Liver (tissue), 9 donors: ENCODE measurements around the gene IFT80. TPM values are rescaled to one million over a fixed set of nuclear protein-coding genes. Genes with fewer than 3 reads are reported as not detected.

ENCODE experiments used
- DNase-seq: peaks from one replicate; pipeline ENCODE4 v3.0.0-alpha.2; 2017; ENCODE audit warnings: low spot score
- H3K27ac ChIP-seq, 2 donors: one replicate each; pipeline ENCODE4 v1.7.0; 2013; ENCODE audit warnings: inconsistent platforms in 2 of 2, low read length in 2 of 2, control low read depth in 1 of 2, low read depth in 1 of 2, mild to moderate bottlenecking in 1 of 2
- H3K27me3 ChIP-seq, 4 donors: one replicate each; pipeline versions ENCODE4 v1.6.1 to v1.7.0; 2013; ENCODE audit warnings: low read length in 3 of 4, inconsistent platforms in 1 of 4, mild to moderate bottlenecking in 1 of 4, moderate library complexity in 1 of 4; ENCODE audit not compliant: control insufficient read depth in 4 of 4, insufficient read depth in 4 of 4
- H3K36me3 ChIP-seq, 4 donors: one replicate each; pipeline versions ENCODE4 v1.6.1 to v1.7.0; 2013; ENCODE audit warnings: low read length in 3 of 4, mild to moderate bottlenecking in 3 of 4, low read depth in 1 of 4, moderate library complexity in 1 of 4; ENCODE audit not compliant: control insufficient read depth in 4 of 4, insufficient read depth in 3 of 4
- H3K4me1 ChIP-seq, 4 donors: one replicate each; pipeline versions ENCODE4 v1.6.1 to v1.7.0; 2013; ENCODE audit warnings: low read length in 3 of 4, mild to moderate bottlenecking in 3 of 4, moderate library complexity in 1 of 4; ENCODE audit not compliant: control insufficient read depth in 4 of 4, insufficient read depth in 4 of 4
- H3K4me3 ChIP-seq, 3 donors: one replicate each; pipeline versions ENCODE4 v1.6.1 to v1.7.0; 2013; ENCODE audit warnings: low read length in 3 of 3, control low read depth in 1 of 3, low read depth in 1 of 3, mild to moderate bottlenecking in 1 of 3
- H3K9ac ChIP-seq, 2 donors: one replicate each; pipeline ENCODE4 v1.7.0; 2013; ENCODE audit warnings: low read length in 2 of 2, mild to moderate bottlenecking in 2 of 2, moderate library complexity in 2 of 2, control low read depth in 1 of 2, low read depth in 1 of 2
- H3K9me3 ChIP-seq, 4 donors: one replicate each; pipeline versions ENCODE4 v1.6.1 to v1.7.0; 2013; ENCODE audit warnings: low read length in 3 of 4; ENCODE audit not compliant: control insufficient read depth in 4 of 4
- ATF3 ChIP-seq: IDR thresholded peaks from 2 replicates; pipeline ENCODE4 v1.6.1; 2016; ENCODE audit warnings: antibody characterized with exemption
- CTCF ChIP-seq: fragments of 150-350 bp; IDR thresholded peaks from 2 replicates; pipeline ENCODE4 v1.5.1; 2017; ENCODE audit warnings: improper control_type of control experiment, low read depth, low read length; ENCODE audit not compliant: missing input control
- EGR1 ChIP-seq, 2 donors: IDR thresholded peaks; 2 replicates each; pipeline ENCODE4 v1.6.1; 2016 to 2018; ENCODE audit warnings: antibody characterized with exemption in 2 of 2, low read depth in 2 of 2
- FOXA1 ChIP-seq: IDR thresholded peaks from 2 replicates; pipeline ENCODE4 v1.6.1; 2016; ENCODE audit warnings: antibody characterized with exemption
- FOXA2 ChIP-seq: IDR thresholded peaks from 2 replicates; pipeline ENCODE4 v1.6.1; 2016; ENCODE audit warnings: antibody characterized with exemption
- GABPA ChIP-seq, 2 donors: IDR thresholded peaks in 1 of 2; conservative IDR thresholded peaks in 1 of 2; 2 replicates each; pipeline ENCODE4 v1.6.1; 2016; ENCODE audit warnings: antibody characterized with exemption in 2 of 2, mild to moderate bottlenecking in 1 of 2, moderate library complexity in 1 of 2
- HNF4A ChIP-seq, 2 donors: conservative IDR thresholded peaks; 2 replicates each; pipeline ENCODE4 v1.6.1; 2016; ENCODE audit warnings: antibody characterized with exemption in 2 of 2, mild to moderate bottlenecking in 2 of 2
- HNF4G ChIP-seq: IDR thresholded peaks from 2 replicates; pipeline ENCODE4 v1.6.1; 2016; ENCODE audit warnings: antibody characterized with exemption
- JUND ChIP-seq, 2 donors: IDR thresholded peaks; 2 replicates each; pipeline ENCODE4 v1.6.1; 2016; ENCODE audit warnings: antibody characterized with exemption in 2 of 2
- MAX ChIP-seq: IDR thresholded peaks from 2 replicates; pipeline ENCODE4 v1.6.1; 2016; ENCODE audit warnings: antibody characterized with exemption
- NR2F2 ChIP-seq: IDR thresholded peaks from 2 replicates; pipeline ENCODE4 v1.6.1; 2016; ENCODE audit warnings: antibody characterized with exemption
- RAD21 ChIP-seq, 2 donors: IDR thresholded peaks; 2 replicates each; pipeline ENCODE4 v1.6.1; 2016; ENCODE audit warnings: antibody characterized with exemption in 2 of 2, mild to moderate bottlenecking in 2 of 2
- REST ChIP-seq: IDR thresholded peaks from 2 replicates; pipeline ENCODE4 v1.6.1; 2016; ENCODE audit warnings: antibody characterized with exemption, mild to moderate bottlenecking
- RXRA ChIP-seq, 2 donors: IDR thresholded peaks; 2 replicates each; pipeline ENCODE4 v1.6.1; 2017 to 2018; ENCODE audit warnings: antibody characterized with exemption in 2 of 2, mild to moderate bottlenecking in 1 of 2
- SP1 ChIP-seq: IDR thresholded peaks from 2 replicates; pipeline ENCODE4 v1.6.1; 2018; ENCODE audit warnings: antibody characterized with exemption, mild to moderate bottlenecking
- TAF1 ChIP-seq: conservative IDR thresholded peaks from 2 replicates; pipeline ENCODE4 v1.6.1; 2016; ENCODE audit warnings: antibody characterized with exemption, mild to moderate bottlenecking
- YY1 ChIP-seq: IDR thresholded peaks from 2 replicates; pipeline ENCODE4 v1.6.1; 2016; ENCODE audit warnings: antibody characterized with exemption, mild to moderate bottlenecking
- ZBTB33 ChIP-seq: IDR thresholded peaks from 2 replicates; pipeline ENCODE4 v1.6.1; 2016; ENCODE audit warnings: antibody characterized with exemption
- WGBS: extraction: QIAGEN DNeasy Blood & Tissue Kit; methylation state at CpG from one replicate; pipeline ENCODE4 v1.1.7; 2013; 5-methylcytosine and 5-hydroxymethylcytosine counted together
- polyA plus RNA-seq, 2 donors: library from polyadenylated mRNA; stranded (reverse) in 1 of 2; unstranded in 1 of 2; fragments of 200-250 nt in 1 of 2; fragments of >200 nt in 1 of 2; fragmentation: Nextera tagmentation in 1 of 2; extraction: Ambion mirVana in 1 of 2; gene quantifications; one replicate each; pipeline versions ENCODE4 v1.2.1 to v1.2.3, GENCODE V29; 2013 to 2015
- total RNA-seq, 2 donors: library from RNA; depleted of rRNA; stranded (reverse); fragments of >200 nt; gene quantifications; one replicate each; pipeline ENCODE4 v1.2.3, GENCODE V29; 2014
- donor health status: healthy.
- donor health status: healthy.
- donor health status: healthy.
- donor health status: healthy.
- donor health status: healthy.

IFT80 gene
- total and polyA plus RNA-seq, 4 donors, result 3.5 to 15.7 (median 8.3) TPM

GRCh38 chr3:160370987-160371857 lies 27.8 kb downstream of the IFT80 start:
- WGBS, result 97% methylated on average over 6 of the region's 6 CpGs
- Histone ChIP-seq H3K4me1 (peaks cover 0 to 4% (median 1%) of the 10 kb centered on the region in 4 donors), H3K27me3 (no peaks in the 10 kb centered on the region), H3K36me3 (no peaks in the 10 kb centered on the region), H3K9ac (no peak overlapping the region), H3K27ac (no peak overlapping the region), H3K4me3 (no peak overlapping the region), H3K9me3 (no peaks in the 10 kb centered on the region)
- no peak for TF ChIP-seq TAF1
- no peak for TF ChIP-seq FOXA2
- no peak for TF ChIP-seq SP1
- no peak for TF ChIP-seq HNF4G
- TF ChIP-seq JUND (IDR thresholded peaks at IDR 0.05), result no peak
- TF ChIP-seq FOXA1, result no peak
- TF ChIP-seq ZBTB33, result no peak
- TF ChIP-seq HNF4A (conservative IDR thresholded peaks at IDR 0.05), result no peak
- TF ChIP-seq NR2F2, result no peak
- TF ChIP-seq RAD21 (IDR thresholded peaks at IDR 0.05), result no peak
- no peak for TF ChIP-seq MAX
- no peak for TF ChIP-seq CTCF
- TF ChIP-seq REST, result no peak
- no peak for TF ChIP-seq GABPA (IDR thresholded peaks at IDR 0.05 in 1 of 2, conservative IDR thresholded peaks at IDR 0.05 in 1 of 2)
- DNase-seq, result no peak

- no peaks in the 10 kb centered on the region for H3K27me3 ChIP-seq
- H3K27ac ChIP-seq, result no peak overlapping the region
- H3K9me3 ChIP-seq, result no peaks in the 10 kb centered on the region
- H3K4me1 ChIP-seq, result peaks cover 0 to 4% (median 1%) of the 10 kb centered on the region in 4 donors
- WGBS, result 91% methylated on average over 1 of the region's 1 CpG
- no peak overlapping the region for H3K4me3 ChIP-seq
- TF ChIP-seq MAX (no peak), HNF4A (conservative IDR thresholded peaks at IDR 0.05) (no peak), RXRA (IDR thresholded peaks at IDR 0.05) (no peak), ATF3 (no peak), EGR1 (IDR thresholded peaks at IDR 0.05; ENCODE audit: low read depth in 2 of 2) (no peak), CTCF (no peak), YY1 (no peak), TAF1 (no peak)
- DNase-seq, result no peak
- no peaks in the 10 kb centered on the region for H3K36me3 ChIP-seq
- no peak overlapping the region for H3K9ac ChIP-seq
Observed at GRCh38 chr3:160369784-160370183, 29.2 kb downstream of the IFT80 start.
